ENCODE data around the gene SHCBP1.

- no peak for TF ChIP-seq CTCF (conservative IDR thresholded peaks at IDR 0.05 in 1 of 2, IDR thresholded peaks at IDR 0.05 in 1 of 2; ENCODE audit: low read depth in 1 of 2, low read length in 2 of 2)
- no peak for TF ChIP-seq EZH2 (IDR thresholded peaks at IDR 0.05; ENCODE audit: low read length, missing control alignments)
These were observed 18.1 kb upstream of the SHCBP1 start for GRCh38 chr16:46638947-46639925.
